ENCODE data around the gene BTBD10.

Gene BTBD10

GRCh38 chr11:13388741-13389140 is 74.3 kb downstream of the BTBD10 start:
- DNase-seq (ENCODE audit: low spot score) = no peak
- no peak for TF ChIP-seq CTCF (IDR thresholded peaks at IDR 0.05)
- no peak overlapping the region for H3K4me3 ChIP-seq
- no peak overlapping the region for H3K27ac ChIP-seq

- H3K27ac ChIP-seq = no peak overlapping the region
- TF ChIP-seq CTCF (IDR thresholded peaks at IDR 0.05) = no peak
- no peak for DNase-seq (ENCODE audit: low spot score)
- H3K4me3 ChIP-seq = no peak overlapping the region
Measured at GRCh38 chr11:13386567-13386966, 76.5 kb downstream of the BTBD10 start.

GRCh38 chr11:13384908-13385640 is 77.9 kb downstream of the BTBD10 start:
- peak overlapping the region; percentile 48 to 68 for H3K27ac ChIP-seq
- TF ChIP-seq CTCF (IDR thresholded peaks at IDR 0.05) = peak; percentile 45
- no peak for DNase-seq (ENCODE audit: low spot score)
- no peak overlapping the region for H3K4me3 ChIP-seq

- H3K4me3 ChIP-seq = no peak overlapping the region
- no peak for TF ChIP-seq CTCF (IDR thresholded peaks at IDR 0.05)
- no peak overlapping the region for H3K27ac ChIP-seq
- DNase-seq (ENCODE audit: low spot score) = no peak
Measured at GRCh38 chr11:13382751-13383150, 80.3 kb downstream of the BTBD10 start.

GRCh38 chr11:13380731-13381130 is 82.3 kb downstream of the BTBD10 start:
- no peak overlapping the region for H3K27ac ChIP-seq
- H3K4me3 ChIP-seq = no peak overlapping the region
- TF ChIP-seq CTCF (IDR thresholded peaks at IDR 0.05) = no peak
- no peak for DNase-seq (ENCODE audit: low spot score)

- no peak overlapping the region for H3K4me3 ChIP-seq
- no peak overlapping the region for H3K27ac ChIP-seq
- DNase-seq (ENCODE audit: low spot score) = no peak
- TF ChIP-seq CTCF (IDR thresholded peaks at IDR 0.05) = no peak
Measured at GRCh38 chr11:13378316-13378715, 84.7 kb downstream of the BTBD10 start.

- no peak overlapping the region for H3K4me3 ChIP-seq
- TF ChIP-seq CTCF (IDR thresholded peaks at IDR 0.05) = no peak
- no peak for DNase-seq (ENCODE audit: low spot score)
- H3K27ac ChIP-seq = no peak overlapping the region
Measured at GRCh38 chr11:13376838-13377237, 86.2 kb downstream of the BTBD10 start.

Data from coronary artery (tissue), 2 donors.